Activated effector memory CD4-positive, alpha-beta T cell treated with Interleukin-2 at 50 U/mL for 16 hours (primary cell): ENCODE measurements around the gene SSX2.
"Not testable (repeated sequence)": the region's sequence is repeated elsewhere in the genome, so short reads cannot be mapped to it uniquely, and the experiment has no call there.

Source experiments
- DNase-seq: peaks from one replicate; pipeline ENCODE4 v3.0.0-alpha.2; 2020

SSX2 gene

GRCh38 chrX:52707078-52707477, at the start of gene SSX2:
Gene SSX2, minus strand, starts transcription at chrX:52707178. Its CDS starts 1,429 bp downstream, at chrX:52705749.
- not testable (repeated sequence) for DNase-seq

- DNase-seq = not testable (repeated sequence)
Observed at GRCh38 chrX:52750952-52751351, 44.0 kb upstream of the SSX2 start, which contains the start of gene SSX2B. Gene SSX2B, plus strand, starts transcription at chrX:52751252. Its CDS starts 1,429 bp downstream, at chrX:52752681.

- DNase-seq = not testable (repeated sequence)
Observed at GRCh38 chrX:52692034-52692433, 14.9 kb downstream of the SSX2 start.

GRCh38 chrX:52662218-52662617, 44.8 kb downstream of the SSX2 start:
- DNase-seq = not testable (repeated sequence)

- not testable (repeated sequence) for DNase-seq
Observed at GRCh38 chrX:52655475-52655874, 51.5 kb downstream of the SSX2 start.

- DNase-seq = not testable (repeated sequence)
Observed at GRCh38 chrX:52654800-52655199, 52.2 kb downstream of the SSX2 start, which contains the start of gene SSX7. Gene SSX7, minus strand, starts transcription at chrX:52654900. Its CDS starts 1,428 bp downstream, at chrX:52653472.

- DNase-seq = not testable (repeated sequence)
Observed at GRCh38 chrX:52650676-52651075, 56.3 kb downstream of the SSX2 start.

- DNase-seq = not testable (repeated sequence)
Observed at GRCh38 chrX:52648956-52649355, 58.0 kb downstream of the SSX2 start.
